Esophagus squamous epithelium (tissue), 4 donors: Measurements from ENCODE around the gene RIIAD1.

Experiments
- POLR2A ChIP-seq, 4 donors: fragments of 450-650 bp; IDR thresholded peaks; one replicate each; pipeline ENCODE4 v1.6.1; 2017; ENCODE audit warnings: antibody characterized with exemption in 4 of 4, mild to moderate bottlenecking in 4 of 4, moderate library complexity in 3 of 4
- TF ChIP-seq, protein P1 (sequence below), 6 experiments: fragments of 450-650 bp in 4 of 6; fragments of 200-600 bp in 2 of 6; sonication (generic) in 2 of 6; IDR thresholded peaks; one replicate each; pipeline ENCODE4 v1.5.1; 2016 to 2019; ENCODE audit warnings: antibody characterized with exemption in 6 of 6, mild to moderate bottlenecking in 4 of 6, moderate library complexity in 4 of 6

DNA sequence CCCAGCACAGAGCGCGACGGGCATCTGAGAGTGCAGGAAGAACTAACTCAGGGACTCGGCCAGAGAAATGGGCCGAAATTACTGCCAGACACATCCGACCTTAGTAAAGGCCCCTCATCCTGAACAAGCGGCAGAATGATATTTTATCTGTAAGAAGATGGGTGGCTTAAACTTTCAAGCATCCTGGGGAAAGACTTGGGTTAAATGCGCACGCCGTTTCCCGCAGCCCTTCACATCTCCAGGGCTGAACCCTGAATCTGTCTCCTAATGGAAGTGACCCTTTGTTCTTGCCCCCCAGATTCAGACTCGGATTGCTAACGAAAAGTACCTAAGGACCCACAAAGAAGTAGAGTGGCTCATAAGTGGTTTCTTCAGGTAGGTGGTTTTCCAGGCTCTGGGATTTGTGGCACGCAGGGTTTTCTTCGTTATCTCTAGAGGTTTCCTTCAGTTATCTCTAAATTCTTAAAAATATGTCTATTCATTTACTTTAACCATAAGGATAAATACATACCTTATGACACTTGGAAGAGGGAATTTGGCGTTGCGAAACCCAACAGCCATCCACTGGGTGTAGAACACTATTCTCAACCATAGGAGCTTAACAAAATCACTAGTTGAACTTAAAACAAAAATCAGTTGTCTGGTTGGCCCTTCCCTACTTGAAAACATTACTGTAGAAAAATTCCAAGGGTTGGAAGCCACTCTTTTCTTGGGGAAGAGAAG is 627 bp downstream of the RIIAD1 start:
- TF ChIP-seq, protein P1, sequence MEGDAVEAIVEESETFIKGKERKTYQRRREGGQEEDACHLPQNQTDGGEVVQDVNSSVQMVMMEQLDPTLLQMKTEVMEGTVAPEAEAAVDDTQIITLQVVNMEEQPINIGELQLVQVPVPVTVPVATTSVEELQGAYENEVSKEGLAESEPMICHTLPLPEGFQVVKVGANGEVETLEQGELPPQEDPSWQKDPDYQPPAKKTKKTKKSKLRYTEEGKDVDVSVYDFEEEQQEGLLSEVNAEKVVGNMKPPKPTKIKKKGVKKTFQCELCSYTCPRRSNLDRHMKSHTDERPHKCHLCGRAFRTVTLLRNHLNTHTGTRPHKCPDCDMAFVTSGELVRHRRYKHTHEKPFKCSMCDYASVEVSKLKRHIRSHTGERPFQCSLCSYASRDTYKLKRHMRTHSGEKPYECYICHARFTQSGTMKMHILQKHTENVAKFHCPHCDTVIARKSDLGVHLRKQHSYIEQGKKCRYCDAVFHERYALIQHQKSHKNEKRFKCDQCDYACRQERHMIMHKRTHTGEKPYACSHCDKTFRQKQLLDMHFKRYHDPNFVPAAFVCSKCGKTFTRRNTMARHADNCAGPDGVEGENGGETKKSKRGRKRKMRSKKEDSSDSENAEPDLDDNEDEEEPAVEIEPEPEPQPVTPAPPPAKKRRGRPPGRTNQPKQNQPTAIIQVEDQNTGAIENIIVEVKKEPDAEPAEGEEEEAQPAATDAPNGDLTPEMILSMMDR (IDR thresholded peaks at IDR 0.05), result no peak
- TF ChIP-seq POLR2A (IDR thresholded peaks at IDR 0.05), result no peak
